T1000 (cell line): Measurements from ENCODE around the gene CD200R1L.

Experiments used
- DNase-seq: peaks from one replicate; lab custom pipeline; 2025; ENCODE audit warnings: mixed read lengths; lab: John Stamatoyannopoulos, UW

Gene CD200R1L

GRCh38 chr3:112786881-112787579 lies 59.6 kb downstream of the CD200R1L start:
- DNase-seq: no peak

- no peak for DNase-seq
These were observed 60.6 kb downstream of the CD200R1L start for GRCh38 chr3:112786002-112786590.

GRCh38 chr3:112785321-112786001 lies 61.2 kb downstream of the CD200R1L start:
- DNase-seq: no peak

GRCh38 chr3:112782491-112782890 lies 64.2 kb downstream of the CD200R1L start:
- no peak for DNase-seq

- no peak for DNase-seq
These were observed 65.1 kb downstream of the CD200R1L start for GRCh38 chr3:112781599-112781998.

GRCh38 chr3:112779558-112780480 lies 66.8 kb downstream of the CD200R1L start:
- DNase-seq: no peak

- no peak for DNase-seq
These were observed 67.7 kb downstream of the CD200R1L start for GRCh38 chr3:112779011-112779410.

- peak; percentile 18 for DNase-seq
These were observed 68.2 kb downstream of the CD200R1L start for GRCh38 chr3:112778353-112778948.

- DNase-seq: no peak
These were observed 68.9 kb downstream of the CD200R1L start for GRCh38 chr3:112777811-112778210.

- no peak for DNase-seq
These were observed 69.8 kb downstream of the CD200R1L start for GRCh38 chr3:112776836-112777235.

- DNase-seq: no peak
These were observed 70.7 kb downstream of the CD200R1L start for GRCh38 chr3:112776000-112776399.

GRCh38 chr3:112775011-112775742 lies 71.5 kb downstream of the CD200R1L start:
- no peak for DNase-seq

GRCh38 chr3:112774293-112774926 lies 72.3 kb downstream of the CD200R1L start:
- no peak for DNase-seq

- DNase-seq: no peak
These were observed 72.8 kb downstream of the CD200R1L start for GRCh38 chr3:112773864-112774263.

GRCh38 chr3:112770951-112771350 lies 75.7 kb downstream of the CD200R1L start:
- no peak for DNase-seq

- peak; percentile 37 for DNase-seq
These were observed 76.5 kb downstream of the CD200R1L start for GRCh38 chr3:112770032-112770626.

- DNase-seq: no peak
These were observed 77.2 kb downstream of the CD200R1L start for GRCh38 chr3:112769286-112769978.

- DNase-seq: no peak
These were observed 78.9 kb downstream of the CD200R1L start for GRCh38 chr3:112767777-112768176.

GRCh38 chr3:112767177-112767576 lies 79.5 kb downstream of the CD200R1L start:
- no peak for DNase-seq
